H1 (cell line): ENCODE measurements around the gene FIP1L1.

Experiments
- ASH2L ChIP-seq: fragments of 200-600, 300-600 bp; sonication (generic); IDR thresholded peaks from one replicate; pipeline ENCODE4 v1.7.1; 2017; ENCODE audit warnings: low read length
- HDAC2 ChIP-seq, 2 experiments: fragments of 300-600 bp in 1 of 2; sonication (generic) in 1 of 2; IDR thresholded peaks; 2 replicates each; pipeline ENCODE4 v1.6.1; 2011 to 2012; ENCODE audit warnings: low read depth in 2 of 2, low read length in 2 of 2, mild to moderate bottlenecking in 2 of 2, moderate library complexity in 2 of 2, borderline replicate concordance in 1 of 2, inconsistent platforms in 1 of 2
- HDAC6 ChIP-seq: IDR thresholded peaks from one replicate; pipeline ENCODE4 v1.7.1; 2012; ENCODE audit warnings: low read depth, mild to moderate bottlenecking, inconsistent platforms, low read length, moderate library complexity
- JUN ChIP-seq: IDR thresholded peaks from 2 replicates; pipeline ENCODE4 v1.6.1; 2011; ENCODE audit warnings: low read depth, mild to moderate bottlenecking, improper control_type of control experiment, low read length
- KDM1A ChIP-seq: fragments of 200-600, 300-600 bp; sonication (generic); IDR thresholded peaks from 2 replicates; pipeline ENCODE4 v1.7.1; 2016; ENCODE audit warnings: mild to moderate bottlenecking, low read length, borderline replicate concordance
- PHF8 ChIP-seq: fragments of 200-600 bp; sonication (generic); conservative IDR thresholded peaks from 2 replicates; pipeline ENCODE4 v1.7.1; 2012; ENCODE audit warnings: low read depth, mild to moderate bottlenecking, inconsistent platforms, low read length, moderate library complexity
- POLR2A ChIP-seq, 2 experiments: IDR thresholded peaks; 1 replicate in 1 of 2; 2 replicates in 1 of 2; pipeline ENCODE4 v1.6.1; 2011; ENCODE audit warnings: low read depth in 2 of 2, low read length in 2 of 2, mild to moderate bottlenecking in 2 of 2; ENCODE audit errors: control extremely low read depth in 1 of 2
- RFX5 ChIP-seq: IDR thresholded peaks from 2 replicates; pipeline ENCODE4 v1.6.1; 2011; ENCODE audit warnings: low read depth, low read length, improper control_type of control experiment, borderline replicate concordance
- RXRA ChIP-seq: IDR thresholded peaks from 2 replicates; pipeline ENCODE4 v1.6.1; 2011; ENCODE audit warnings: low read depth, mild to moderate bottlenecking, low read length, moderate library complexity; ENCODE audit not compliant: insufficient read depth
- TCF12 ChIP-seq: IDR thresholded peaks from 2 replicates; pipeline ENCODE4 v1.6.1; 2011; ENCODE audit warnings: low read depth, mild to moderate bottlenecking, low read length

DNA sequence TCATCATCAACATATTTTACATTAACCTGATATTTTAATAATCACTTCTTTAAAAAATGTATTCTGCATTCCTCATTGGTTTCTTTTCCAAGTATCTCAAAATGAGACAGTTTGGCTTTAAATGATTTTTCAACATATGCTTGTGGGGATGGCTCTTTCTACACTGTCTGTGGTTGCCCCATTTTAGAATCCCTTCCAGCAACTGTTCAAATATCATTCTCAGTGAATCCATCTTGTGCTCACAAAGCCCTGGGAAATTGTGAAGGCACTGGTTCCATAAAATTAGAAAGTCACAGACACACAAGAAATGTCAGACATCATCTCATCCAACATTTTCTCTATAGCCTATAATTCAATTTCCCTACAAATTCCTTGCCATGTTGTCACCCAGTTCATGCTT, 110.3 kb downstream of the FIP1L1 start:
- TF ChIP-seq JUN (no peak), POLR2A (IDR thresholded peaks at IDR 0.05; ENCODE audit: control extremely low read depth in 1 of 2, low read depth in 2 of 2, low read length in 2 of 2) (no peak), RXRA (no peak), HDAC6 (no peak), PHF8 (no peak), HDAC2 (IDR thresholded peaks at IDR 0.05; ENCODE audit: borderline replicate concordance in 1 of 2, low read depth in 2 of 2, low read length in 2 of 2) (no peak), KDM1A (no peak), TCF12 (no peak), ASH2L (no peak), RFX5 (no peak)
